GM12865 (cell line): ENCODE measurements around the gene PTPDC1.

Source experiments
- DNase-seq: peaks from one replicate; pipeline ENCODE4 v3.0.0; 2010; ENCODE audit warnings: low read depth
- H3K4me3 ChIP-seq: 2 replicates; pipeline ENCODE4 v1.5.1; 2011; ENCODE audit warnings: mild to moderate bottlenecking, low read depth, low read length, control low read depth
- TF ChIP-seq, protein P1 (sequence below): IDR thresholded peaks from 2 replicates; pipeline ENCODE4 v1.5.1; 2011; ENCODE audit warnings: low read length, control low read depth, low read depth, inconsistent platforms; ENCODE audit not compliant: insufficient read depth; ENCODE audit errors: missing control alignments

The PTPDC1 gene

DNA sequence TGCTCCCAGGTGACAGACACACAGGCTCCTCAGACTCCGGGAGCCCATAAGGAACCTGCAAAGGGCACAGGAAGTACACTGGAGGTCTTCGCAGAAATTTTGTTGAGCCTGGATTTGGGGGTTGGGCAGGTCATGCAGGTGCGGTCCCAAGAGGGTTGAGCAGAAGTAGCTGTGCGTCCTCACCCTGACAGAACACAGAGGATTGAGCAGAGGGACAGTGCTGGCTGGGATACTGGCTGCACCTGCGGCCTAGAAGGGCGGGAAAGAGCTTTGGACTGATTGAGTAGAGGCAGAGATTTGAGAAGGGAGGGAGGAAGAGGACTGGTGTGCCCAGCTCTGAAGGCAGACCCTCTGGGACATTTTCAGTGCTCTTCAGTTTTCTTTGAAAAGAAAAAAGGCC lies 65.4 kb downstream of the PTPDC1 start:
- TF ChIP-seq, protein P1, sequence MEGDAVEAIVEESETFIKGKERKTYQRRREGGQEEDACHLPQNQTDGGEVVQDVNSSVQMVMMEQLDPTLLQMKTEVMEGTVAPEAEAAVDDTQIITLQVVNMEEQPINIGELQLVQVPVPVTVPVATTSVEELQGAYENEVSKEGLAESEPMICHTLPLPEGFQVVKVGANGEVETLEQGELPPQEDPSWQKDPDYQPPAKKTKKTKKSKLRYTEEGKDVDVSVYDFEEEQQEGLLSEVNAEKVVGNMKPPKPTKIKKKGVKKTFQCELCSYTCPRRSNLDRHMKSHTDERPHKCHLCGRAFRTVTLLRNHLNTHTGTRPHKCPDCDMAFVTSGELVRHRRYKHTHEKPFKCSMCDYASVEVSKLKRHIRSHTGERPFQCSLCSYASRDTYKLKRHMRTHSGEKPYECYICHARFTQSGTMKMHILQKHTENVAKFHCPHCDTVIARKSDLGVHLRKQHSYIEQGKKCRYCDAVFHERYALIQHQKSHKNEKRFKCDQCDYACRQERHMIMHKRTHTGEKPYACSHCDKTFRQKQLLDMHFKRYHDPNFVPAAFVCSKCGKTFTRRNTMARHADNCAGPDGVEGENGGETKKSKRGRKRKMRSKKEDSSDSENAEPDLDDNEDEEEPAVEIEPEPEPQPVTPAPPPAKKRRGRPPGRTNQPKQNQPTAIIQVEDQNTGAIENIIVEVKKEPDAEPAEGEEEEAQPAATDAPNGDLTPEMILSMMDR: no peak
- DNase-seq: no peak
- H3K4me3 ChIP-seq: no peak overlapping the region

DNA sequence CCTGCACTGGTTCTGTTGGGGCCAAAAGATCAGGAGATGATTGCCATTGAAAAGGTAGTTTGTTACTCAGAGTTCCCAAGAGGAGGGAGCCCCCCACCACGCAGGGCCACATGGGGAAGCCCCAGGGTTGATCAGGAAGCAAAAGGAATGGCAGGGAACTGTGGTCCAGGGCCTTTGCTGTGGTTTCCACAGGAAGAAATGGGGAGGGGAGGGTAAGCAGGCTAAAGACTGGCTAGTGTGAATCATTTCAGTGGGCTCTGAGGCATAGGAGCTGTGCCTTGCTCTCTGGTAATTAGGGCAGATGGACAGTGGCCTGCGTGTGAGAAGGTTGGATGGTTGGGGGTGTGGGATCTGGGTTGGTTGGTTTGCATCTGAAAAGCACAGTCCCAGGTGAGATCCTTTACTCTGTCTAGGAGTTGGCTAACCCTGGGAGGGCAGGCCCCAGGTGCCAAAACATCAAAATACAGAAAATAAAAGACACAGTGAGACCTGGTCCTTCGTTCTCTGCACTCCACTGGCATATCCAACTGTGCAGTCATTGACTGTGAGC lies 66.1 kb downstream of the PTPDC1 start:
- TF ChIP-seq, protein P1: no peak
- no peak overlapping the region for H3K4me3 ChIP-seq

DNA sequence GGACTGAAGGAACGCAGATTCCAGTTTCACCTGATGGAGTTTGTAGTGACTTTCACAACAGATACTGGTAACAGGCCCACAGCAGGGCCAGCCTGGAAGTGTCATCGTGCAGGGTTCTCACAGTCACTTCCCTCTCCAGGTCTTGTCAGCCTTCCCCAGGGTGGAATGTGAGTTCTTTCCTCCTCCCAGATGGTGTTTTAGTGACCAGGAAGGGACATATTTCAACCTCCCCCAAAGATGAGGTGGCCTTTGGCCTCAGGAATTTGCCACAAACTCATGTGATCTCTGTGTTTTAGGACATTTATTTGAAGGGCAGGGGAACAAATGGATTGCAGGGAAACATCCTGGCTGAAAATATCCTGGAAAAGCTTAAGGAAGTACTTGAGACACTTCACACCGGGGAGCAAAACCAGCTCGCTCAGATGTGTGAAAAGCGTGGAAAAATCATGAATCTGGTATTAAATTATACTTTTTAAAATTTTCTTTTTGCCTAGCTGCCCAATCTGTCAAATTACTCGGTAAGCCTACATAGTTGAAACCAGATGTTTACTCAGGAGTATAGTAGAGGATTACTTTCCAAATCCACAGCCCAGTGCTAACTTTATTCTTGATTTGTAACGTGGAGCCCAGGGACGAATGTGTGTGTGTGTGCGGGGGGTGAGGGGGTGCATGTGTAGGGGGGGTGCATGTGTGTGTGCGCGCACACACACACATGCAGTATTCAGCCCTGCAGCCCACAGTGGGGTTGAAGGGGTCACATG lies 66.8 kb downstream of the PTPDC1 start:
- TF ChIP-seq, protein P1: no peak
- DNase-seq: no peak
- no peak overlapping the region for H3K4me3 ChIP-seq

More for the DNA sequence above, 66.1 kb downstream of the PTPDC1 start:
- no peak for DNase-seq

DNA sequence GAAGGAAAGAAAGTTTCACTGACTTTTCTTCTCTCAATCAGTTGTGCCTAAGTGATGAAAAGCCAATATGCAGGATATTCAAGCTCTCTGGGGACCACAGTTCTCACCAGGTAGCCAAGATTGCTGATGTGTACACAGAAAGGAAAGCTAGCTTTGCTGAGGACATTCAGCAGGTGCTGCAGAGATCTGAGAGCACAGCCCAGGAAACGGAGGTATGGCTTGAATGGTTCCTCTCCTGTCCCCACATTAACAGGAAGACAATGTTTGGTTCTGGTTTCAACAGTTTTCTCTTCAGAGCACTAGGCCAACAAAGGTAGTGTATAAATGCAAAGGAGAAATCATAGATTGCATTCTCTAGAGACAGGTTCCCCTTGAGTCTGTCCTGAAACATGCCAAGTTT lies 69.6 kb downstream of the PTPDC1 start:
- peak; percentile 72 for DNase-seq
- TF ChIP-seq, protein P1: no peak
- no peak overlapping the region for H3K4me3 ChIP-seq

DNA sequence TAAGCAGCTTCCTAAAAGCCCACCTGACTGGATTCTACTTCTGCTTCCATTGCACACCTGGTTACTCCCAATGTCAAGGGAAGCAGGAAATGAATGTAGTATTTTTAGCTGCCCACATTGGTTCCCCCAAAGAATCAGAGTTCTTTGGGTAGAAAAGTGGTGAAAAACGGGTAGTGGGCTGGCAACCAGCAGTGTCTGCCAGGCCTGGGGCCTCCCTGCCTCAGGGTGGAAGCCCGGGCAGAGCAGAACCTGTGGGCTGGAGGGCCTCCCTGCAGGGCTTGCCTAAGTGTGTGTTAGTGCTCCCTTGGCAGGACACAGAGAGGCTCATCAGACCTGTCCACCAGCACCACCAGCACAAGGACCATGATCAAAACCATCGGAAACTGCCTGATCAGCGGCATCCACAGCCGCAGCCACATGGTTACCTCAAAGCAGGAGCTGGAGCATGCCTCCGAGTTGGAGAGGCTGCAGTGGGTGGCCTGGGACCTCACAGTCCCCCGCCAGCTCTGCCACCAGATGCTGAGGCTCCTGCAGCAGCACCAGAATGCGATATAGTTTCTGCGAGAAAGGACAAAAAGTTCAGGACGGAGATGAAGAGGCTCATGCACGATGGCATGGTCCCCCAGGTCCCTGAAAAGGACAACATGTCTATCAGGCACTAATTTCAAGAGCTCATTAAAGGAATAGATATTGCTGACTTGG lies 72.2 kb downstream of the PTPDC1 start:
- no peak for DNase-seq
- no peak overlapping the region for H3K4me3 ChIP-seq
- TF ChIP-seq, protein P1: no peak

DNA sequence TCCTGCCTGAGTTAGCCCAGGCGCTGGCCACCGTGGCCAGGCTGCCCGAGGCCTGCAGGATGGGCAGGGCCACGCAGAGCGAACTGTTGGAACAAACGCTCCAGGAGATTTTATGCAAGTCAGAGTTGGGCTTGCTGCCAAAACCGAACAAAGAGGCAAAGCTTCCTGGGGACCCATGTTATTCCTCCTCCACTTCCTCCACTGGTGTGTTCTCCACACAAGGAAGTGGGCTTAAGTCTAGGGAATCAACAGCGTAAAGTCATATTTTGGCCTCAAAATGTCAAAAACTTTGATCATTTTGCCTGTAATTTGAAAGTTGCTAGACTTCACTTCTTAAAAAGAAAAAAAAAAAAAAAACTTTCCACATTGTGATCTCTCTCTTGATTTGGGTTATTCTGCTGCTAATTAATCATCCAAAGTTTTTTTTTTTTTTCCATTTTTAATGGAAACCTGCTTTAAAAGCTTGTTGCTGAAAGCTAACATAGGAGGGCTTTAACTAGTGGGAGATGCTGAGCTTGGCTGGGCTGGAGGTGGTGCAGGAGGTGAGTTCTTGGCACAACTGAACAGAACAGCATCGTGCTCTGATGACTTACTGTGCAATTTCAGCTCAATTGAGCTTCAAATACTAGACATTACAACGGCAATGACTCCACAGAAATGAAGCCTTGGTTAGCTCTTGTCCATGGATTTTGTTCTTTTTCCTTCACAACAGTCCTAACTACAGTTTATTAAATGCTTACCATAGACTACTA lies 73.0 kb downstream of the PTPDC1 start:
- no peak for DNase-seq
- TF ChIP-seq, protein P1: no peak

More for the DNA sequence above, 73.0 kb downstream of the PTPDC1 start:
- H3K4me3 ChIP-seq: no peak overlapping the region
